Measurements from ENCODE around the gene SH3GL2.

Gene SH3GL2

DNA sequence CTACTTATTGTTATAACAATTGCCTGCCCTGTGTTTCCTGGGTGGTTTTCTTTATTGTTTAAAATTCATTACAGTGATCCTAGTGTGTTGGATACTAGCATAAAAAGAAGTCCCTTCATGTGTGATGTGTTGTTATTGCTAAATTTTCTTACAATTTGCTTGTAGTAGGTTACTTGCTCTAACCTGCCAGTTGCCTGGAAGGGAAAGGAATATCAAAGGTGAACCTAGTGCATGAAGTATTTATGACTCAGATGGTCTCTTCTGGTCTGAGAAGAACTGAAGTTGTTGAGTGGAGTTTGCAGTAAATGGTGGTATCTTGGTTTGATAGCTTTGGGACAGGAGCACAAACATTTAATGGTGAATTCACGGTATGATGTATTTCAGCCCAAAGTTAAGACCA is 58.0 kb downstream of the SH3GL2 start:
- H3K27me3 ChIP-seq (ENCODE audit: insufficient read depth, low read length, poor library complexity, severe bottlenecking), result no peaks in the 10 kb centered on the region
- no peaks in the 10 kb centered on the region for H3K9me2 ChIP-seq (replicated peaks; ENCODE audit: low read depth, low read length)
- H3K4me1 ChIP-seq (ENCODE audit: insufficient read depth, low read length, poor library complexity, severe bottlenecking), result no peaks in the 10 kb centered on the region
- no peaks in the 10 kb centered on the region for H4K20me1 ChIP-seq (ENCODE audit: insufficient read depth, low read length, poor library complexity, severe bottlenecking)
- no peaks in the 10 kb centered on the region for H3K9me3 ChIP-seq (ENCODE audit: insufficient read depth, low read depth, low read length)
- H3K79me2 ChIP-seq (ENCODE audit: insufficient read depth, low read length), result no peaks in the 10 kb centered on the region
- no peaks in the 10 kb centered on the region for H3F3A ChIP-seq (ENCODE audit: low read depth)
- H3K9ac ChIP-seq (ENCODE audit: low read depth, low read length, poor library complexity, severe bottlenecking), result no peak overlapping the region
- TF ChIP-seq EZH2phosphoT487 (IDR thresholded peaks at IDR 0.05; ENCODE audit: borderline replicate concordance), result no peak
- TF ChIP-seq, protein P1, sequence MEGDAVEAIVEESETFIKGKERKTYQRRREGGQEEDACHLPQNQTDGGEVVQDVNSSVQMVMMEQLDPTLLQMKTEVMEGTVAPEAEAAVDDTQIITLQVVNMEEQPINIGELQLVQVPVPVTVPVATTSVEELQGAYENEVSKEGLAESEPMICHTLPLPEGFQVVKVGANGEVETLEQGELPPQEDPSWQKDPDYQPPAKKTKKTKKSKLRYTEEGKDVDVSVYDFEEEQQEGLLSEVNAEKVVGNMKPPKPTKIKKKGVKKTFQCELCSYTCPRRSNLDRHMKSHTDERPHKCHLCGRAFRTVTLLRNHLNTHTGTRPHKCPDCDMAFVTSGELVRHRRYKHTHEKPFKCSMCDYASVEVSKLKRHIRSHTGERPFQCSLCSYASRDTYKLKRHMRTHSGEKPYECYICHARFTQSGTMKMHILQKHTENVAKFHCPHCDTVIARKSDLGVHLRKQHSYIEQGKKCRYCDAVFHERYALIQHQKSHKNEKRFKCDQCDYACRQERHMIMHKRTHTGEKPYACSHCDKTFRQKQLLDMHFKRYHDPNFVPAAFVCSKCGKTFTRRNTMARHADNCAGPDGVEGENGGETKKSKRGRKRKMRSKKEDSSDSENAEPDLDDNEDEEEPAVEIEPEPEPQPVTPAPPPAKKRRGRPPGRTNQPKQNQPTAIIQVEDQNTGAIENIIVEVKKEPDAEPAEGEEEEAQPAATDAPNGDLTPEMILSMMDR (conservative IDR thresholded peaks at IDR 0.05; ENCODE audit: low read length), result no peak
- no peak overlapping the region for H2AFZ ChIP-seq (ENCODE audit: low read length)
- H3K4me3 ChIP-seq (ENCODE audit: low read length, poor library complexity, severe bottlenecking), result no peak overlapping the region
- no peak overlapping the region for H3K4me2 ChIP-seq (ENCODE audit: low read depth, low read length, poor library complexity, severe bottlenecking)
- H3K36me3 ChIP-seq (ENCODE audit: insufficient read depth, low read length), result no peaks in the 10 kb centered on the region

DNA sequence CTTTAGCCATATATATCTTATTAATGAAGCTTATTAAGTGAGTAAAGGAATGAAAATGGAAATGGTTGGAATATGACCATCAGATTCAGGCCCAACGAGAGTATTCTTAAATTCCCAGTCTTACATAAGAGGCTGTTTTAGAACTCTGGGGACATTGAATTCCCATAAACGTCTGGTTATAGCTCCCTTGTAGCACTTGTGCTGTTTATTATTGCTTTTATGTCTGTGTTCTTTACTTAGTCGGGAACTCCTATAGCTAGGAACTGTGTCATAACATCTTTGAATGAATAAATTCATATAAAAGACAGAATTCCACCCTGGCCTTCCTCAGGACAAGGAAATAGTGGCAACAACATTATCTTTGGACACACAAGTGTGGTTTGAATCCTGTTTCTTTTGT is 58.4 kb downstream of the SH3GL2 start:
- Histone ChIP-seq H4K20me1 (ENCODE audit: insufficient read depth, low read length, poor library complexity, severe bottlenecking) (no peaks in the 10 kb centered on the region), H3K4me1 (ENCODE audit: insufficient read depth, low read length, poor library complexity, severe bottlenecking) (no peaks in the 10 kb centered on the region), H3K9me2 (replicated peaks; ENCODE audit: low read depth, low read length) (no peaks in the 10 kb centered on the region), H3K79me2 (ENCODE audit: insufficient read depth, low read length) (no peaks in the 10 kb centered on the region), H3K9ac (ENCODE audit: low read depth, low read length, poor library complexity, severe bottlenecking) (no peak overlapping the region), H2AFZ (ENCODE audit: low read length) (no peak overlapping the region), H3K36me3 (ENCODE audit: insufficient read depth, low read length) (no peaks in the 10 kb centered on the region), H3K4me3 (ENCODE audit: low read length, poor library complexity, severe bottlenecking) (no peak overlapping the region), H3K4me2 (ENCODE audit: low read depth, low read length, poor library complexity, severe bottlenecking) (no peak overlapping the region), H3K27me3 (ENCODE audit: insufficient read depth, low read length, poor library complexity, severe bottlenecking) (no peaks in the 10 kb centered on the region), H3K9me3 (ENCODE audit: insufficient read depth, low read depth, low read length) (no peaks in the 10 kb centered on the region), H3F3A (ENCODE audit: low read depth) (no peaks in the 10 kb centered on the region)
- TF ChIP-seq, protein P1 (conservative IDR thresholded peaks at IDR 0.05; ENCODE audit: low read length), result no peak
- no peak for TF ChIP-seq EZH2phosphoT487 (IDR thresholded peaks at IDR 0.05; ENCODE audit: borderline replicate concordance)

DNA sequence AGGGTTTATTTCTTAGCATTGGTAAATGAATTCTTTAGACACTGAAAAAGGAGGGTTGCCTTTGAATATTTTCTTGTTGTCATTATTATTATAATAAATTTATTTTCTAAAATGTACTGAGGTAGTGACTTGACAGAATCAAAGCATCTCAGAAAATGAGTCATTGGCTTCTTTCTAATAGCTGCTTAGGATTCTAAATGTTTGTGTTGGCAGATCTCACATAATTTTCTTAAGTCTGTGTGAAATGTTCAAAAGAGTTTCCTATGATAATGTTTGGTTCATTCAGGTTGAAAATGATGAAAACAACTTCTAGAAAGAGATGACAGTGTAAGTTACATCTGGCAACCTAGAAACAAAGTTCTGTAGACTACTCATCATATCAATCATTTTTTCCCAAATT is 69.7 kb downstream of the SH3GL2 start:
- H3K4me2 ChIP-seq (ENCODE audit: low read depth, low read length, poor library complexity, severe bottlenecking), result no peak overlapping the region
- no peak overlapping the region for H3K4me3 ChIP-seq (ENCODE audit: low read length, poor library complexity, severe bottlenecking)
- H3K36me3 ChIP-seq (ENCODE audit: insufficient read depth, low read length), result no peaks in the 10 kb centered on the region
- no peaks in the 10 kb centered on the region for H3F3A ChIP-seq (ENCODE audit: low read depth)
- H3K27me3 ChIP-seq (ENCODE audit: insufficient read depth, low read length, poor library complexity, severe bottlenecking), result no peaks in the 10 kb centered on the region
- no peak overlapping the region for H2AFZ ChIP-seq (ENCODE audit: low read length)
- TF ChIP-seq, protein P1 (conservative IDR thresholded peaks at IDR 0.05; ENCODE audit: low read length), result no peak
- no peak for TF ChIP-seq EZH2phosphoT487 (IDR thresholded peaks at IDR 0.05; ENCODE audit: borderline replicate concordance)
- no peaks in the 10 kb centered on the region for H3K79me2 ChIP-seq (ENCODE audit: insufficient read depth, low read length)
- no peaks in the 10 kb centered on the region for H4K20me1 ChIP-seq (ENCODE audit: insufficient read depth, low read length, poor library complexity, severe bottlenecking)
- no peaks in the 10 kb centered on the region for H3K9me2 ChIP-seq (replicated peaks; ENCODE audit: low read depth, low read length)
- H3K9me3 ChIP-seq (ENCODE audit: insufficient read depth, low read depth, low read length), result no peaks in the 10 kb centered on the region
- no peak overlapping the region for H3K9ac ChIP-seq (ENCODE audit: low read depth, low read length, poor library complexity, severe bottlenecking)
- no peaks in the 10 kb centered on the region for H3K4me1 ChIP-seq (ENCODE audit: insufficient read depth, low read length, poor library complexity, severe bottlenecking)
